A673 (cell line): Measurements from ENCODE around the gene GRM5.
"Not testable (repeated sequence)": the region's sequence is repeated elsewhere in the genome, so short reads cannot be mapped to it uniquely, and the experiment has no call there.

Source experiments
- EZH2 ChIP-seq: fragments of 200-600 bp; sonication (generic); IDR thresholded peaks from 2 replicates; pipeline ENCODE4 v1.6.1; 2017; ENCODE audit warnings: borderline replicate concordance, low read depth, mild to moderate bottlenecking, mixed read lengths, antibody characterized with exemption, low read length; ENCODE audit not compliant: poor library complexity, severe bottlenecking
- TF ChIP-seq, protein P1 (sequence below): fragments of 300-800, 200-600 bp; sonication (generic); conservative IDR thresholded peaks from 2 replicates; pipeline ENCODE4 v1.5.1; 2017; ENCODE audit warnings: low read depth, mild to moderate bottlenecking, antibody characterized with exemption, low read length, moderate library complexity, mixed read lengths

GRCh38 chr11:88860431-88860830 lies 205.4 kb downstream of the GRM5 start:
- TF ChIP-seq, protein P1, sequence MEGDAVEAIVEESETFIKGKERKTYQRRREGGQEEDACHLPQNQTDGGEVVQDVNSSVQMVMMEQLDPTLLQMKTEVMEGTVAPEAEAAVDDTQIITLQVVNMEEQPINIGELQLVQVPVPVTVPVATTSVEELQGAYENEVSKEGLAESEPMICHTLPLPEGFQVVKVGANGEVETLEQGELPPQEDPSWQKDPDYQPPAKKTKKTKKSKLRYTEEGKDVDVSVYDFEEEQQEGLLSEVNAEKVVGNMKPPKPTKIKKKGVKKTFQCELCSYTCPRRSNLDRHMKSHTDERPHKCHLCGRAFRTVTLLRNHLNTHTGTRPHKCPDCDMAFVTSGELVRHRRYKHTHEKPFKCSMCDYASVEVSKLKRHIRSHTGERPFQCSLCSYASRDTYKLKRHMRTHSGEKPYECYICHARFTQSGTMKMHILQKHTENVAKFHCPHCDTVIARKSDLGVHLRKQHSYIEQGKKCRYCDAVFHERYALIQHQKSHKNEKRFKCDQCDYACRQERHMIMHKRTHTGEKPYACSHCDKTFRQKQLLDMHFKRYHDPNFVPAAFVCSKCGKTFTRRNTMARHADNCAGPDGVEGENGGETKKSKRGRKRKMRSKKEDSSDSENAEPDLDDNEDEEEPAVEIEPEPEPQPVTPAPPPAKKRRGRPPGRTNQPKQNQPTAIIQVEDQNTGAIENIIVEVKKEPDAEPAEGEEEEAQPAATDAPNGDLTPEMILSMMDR = not testable (repeated sequence)
- not testable (repeated sequence) for TF ChIP-seq EZH2
